DMS153 (cell line): ENCODE data around the gene MS4A12.
"Not testable (repeated sequence)": the region's sequence is repeated elsewhere in the genome, so short reads cannot be mapped to it uniquely, and the experiment has no call there.

ENCODE experiments used
- DNase-seq: peaks from one replicate; lab custom pipeline; 2025; lab: John Stamatoyannopoulos, UW

Gene MS4A12

GRCh38 chr11:60512651-60513225 lies 20.2 kb downstream of the MS4A12 start:
- DNase-seq: no peak

DNA sequence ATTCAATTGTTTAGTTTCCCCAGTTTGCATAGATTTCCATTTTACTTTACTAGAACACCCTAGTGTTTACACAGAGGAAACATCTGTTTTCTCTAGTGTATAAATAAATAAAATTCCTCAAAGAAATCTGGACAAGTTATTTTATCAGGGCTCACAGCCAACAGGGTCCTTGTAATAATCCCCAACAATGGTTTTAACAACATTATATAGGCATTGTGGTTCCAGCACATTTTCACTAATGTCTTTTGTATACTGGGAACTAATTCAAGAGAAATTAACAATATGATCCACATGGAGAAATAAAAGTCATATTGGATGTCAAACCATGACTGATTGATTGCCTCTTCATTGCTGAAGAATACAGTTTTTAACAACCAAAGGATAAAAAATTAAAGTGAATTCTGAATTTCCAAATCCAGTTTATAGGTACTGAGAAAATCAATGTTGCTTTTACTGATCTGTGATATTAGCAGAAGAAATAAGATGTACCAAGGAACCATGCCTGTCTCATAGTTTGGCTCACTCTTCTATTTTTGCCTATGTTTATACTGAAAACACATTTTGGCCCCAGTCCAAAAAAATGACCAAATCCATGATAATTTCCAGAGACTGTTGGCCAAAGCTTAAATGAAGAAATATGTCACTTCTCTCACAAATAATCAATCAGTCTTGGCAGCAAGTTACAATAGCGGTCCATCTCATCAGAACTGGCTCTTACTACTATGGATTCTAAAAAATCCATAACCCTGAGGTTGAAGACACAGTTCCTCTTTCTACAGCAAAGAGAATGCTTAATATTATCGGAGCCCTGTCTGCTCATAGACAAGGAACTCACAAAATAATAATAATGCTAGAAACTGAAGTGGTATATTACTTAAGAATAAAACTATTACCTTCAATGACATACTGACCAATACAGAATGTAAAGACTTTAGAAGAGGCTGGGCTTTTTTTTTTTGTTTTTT lies 21.2 kb downstream of the MS4A12 start:
- no peak for DNase-seq

GRCh38 chr11:60515144-60515855 lies 22.7 kb downstream of the MS4A12 start, which contains the start of gene MS4A13:
Gene MS4A13 (plus strand): TSS chr11:60515392. CDS start chr11:60518084, 2,692 bp downstream.
- no peak for DNase-seq

- DNase-seq: no peak
Observed at GRCh38 chr11:60528465-60528864, 35.9 kb downstream of the MS4A12 start.

DNA sequence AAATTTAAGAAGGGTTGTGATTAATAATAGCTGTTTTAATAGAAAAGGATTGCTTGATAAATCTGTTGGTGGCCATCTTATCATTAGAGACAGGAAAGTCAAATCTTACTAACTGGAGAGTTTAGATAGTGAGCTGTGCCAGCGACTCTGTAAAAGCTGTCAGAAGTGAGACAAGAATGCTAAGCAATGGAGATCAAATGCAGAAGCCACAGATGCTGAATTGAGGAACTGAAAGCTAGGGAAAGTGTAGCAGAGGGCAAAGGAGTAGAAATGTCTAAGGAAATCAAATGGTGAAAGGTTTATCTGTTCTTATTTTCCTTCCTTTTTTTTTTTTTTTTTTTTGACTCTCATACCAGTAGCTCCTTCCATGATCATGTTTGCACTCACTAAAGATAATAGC lies 36.4 kb downstream of the MS4A12 start:
- no peak for DNase-seq

DNA sequence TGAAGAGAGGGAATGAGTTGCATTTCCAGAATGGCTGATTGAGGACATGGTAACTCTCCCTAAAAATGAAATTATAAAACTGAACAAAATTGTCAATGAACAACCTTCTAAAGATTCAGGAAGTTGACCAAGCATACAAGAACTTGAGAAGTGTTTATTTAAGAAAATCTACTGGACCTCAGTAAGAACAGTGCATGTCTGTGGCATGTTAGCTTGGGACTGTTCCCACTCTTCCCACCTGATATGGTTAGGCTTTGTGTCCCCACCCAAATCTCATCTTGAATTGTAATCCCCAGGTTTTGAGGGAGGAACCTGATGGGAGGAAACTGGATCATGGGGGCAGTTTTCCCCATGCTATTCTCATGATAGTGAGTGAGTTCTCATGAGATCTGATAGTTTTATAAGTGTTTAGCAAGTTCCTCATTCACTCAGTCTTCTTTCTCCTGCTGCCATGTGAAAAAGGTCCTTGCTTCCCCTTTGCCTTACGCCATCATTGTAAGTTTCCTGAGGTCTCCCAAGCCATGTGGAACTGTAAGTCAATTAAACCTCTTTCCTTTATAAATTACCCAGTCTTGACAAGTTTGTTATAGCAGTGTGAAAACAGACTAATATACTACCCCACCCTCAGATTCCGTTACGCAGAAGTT lies 38.0 kb downstream of the MS4A12 start:
- no peak for DNase-seq

GRCh38 chr11:60532383-60532782 lies 39.8 kb downstream of the MS4A12 start:
- DNase-seq: not testable (repeated sequence)

DNA sequence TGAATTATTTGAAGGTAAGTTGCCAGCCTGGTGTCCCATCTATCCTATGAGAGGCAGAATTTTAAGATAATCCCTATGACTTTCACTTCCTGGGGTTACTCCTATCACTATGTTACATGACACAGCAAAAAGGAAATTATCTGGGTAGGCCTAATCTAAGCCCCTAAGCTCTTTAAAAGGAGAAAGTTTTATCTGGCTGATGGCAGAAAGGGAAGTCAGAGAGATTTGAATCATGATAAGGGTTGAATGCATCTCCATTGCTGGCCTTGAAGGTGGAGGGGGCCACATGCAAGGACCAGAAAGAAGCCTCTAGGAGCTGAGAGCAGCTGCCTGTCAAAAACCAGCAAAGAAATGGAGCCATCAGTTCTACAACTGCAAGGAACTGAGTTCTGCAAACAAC lies 46.0 kb downstream of the MS4A12 start:
- not testable (repeated sequence) for DNase-seq

DNA sequence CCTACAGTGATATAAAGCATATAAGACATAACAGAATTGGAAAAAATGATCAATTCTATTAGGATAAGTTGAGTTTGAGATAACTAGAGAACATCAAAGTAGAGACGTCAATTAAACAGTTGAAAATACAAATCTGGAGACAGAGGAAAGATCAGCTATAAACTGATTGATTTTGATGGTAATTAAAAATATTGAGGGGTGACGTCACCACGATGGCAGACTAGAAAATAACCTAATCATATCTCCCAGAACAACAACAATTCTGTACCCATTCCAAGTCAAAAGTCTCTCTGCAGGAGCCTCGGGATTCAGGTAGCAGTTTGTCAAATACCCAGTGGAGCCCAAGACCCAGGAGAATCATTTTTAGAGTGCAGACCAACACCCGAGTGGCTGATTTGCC lies 51.5 kb downstream of the MS4A12 start:
- DNase-seq: no peak
